ENCODE measurements around the gene WT1. TPM values are rescaled to one million over a fixed set of nuclear protein-coding genes. Genes with fewer than 3 reads are reported as not detected.

The WT1 gene
- total and polyA plus RNA-seq, 4 donors, result 0.07 to 0.92 (median 0.47) TPM

GRCh38 chr11:32414925-32415324 lies 20.4 kb downstream of the WT1 start:
- H3K4me3 ChIP-seq, result no peak overlapping the region
- H3K36me3 ChIP-seq (ENCODE audit: control insufficient read depth in 4 of 4, insufficient read depth in 4 of 4, low read length in 4 of 4), result peaks cover 0 to 2% (median 0%) of the 10 kb centered on the region in 4 donors
- WGBS, 2 donors, result 65 to 78% methylated on average over 2 of the region's 2 CpGs
- TF ChIP-seq CTCF (IDR thresholded peaks at IDR 0.05; ENCODE audit: control extremely low read depth, extremely low read depth), result no peak
- peaks cover 0 to 65% (median 5%) of the 10 kb centered on the region in 3 donors for H3K27me3 ChIP-seq (ENCODE audit: control insufficient read depth in 3 of 3, insufficient read depth in 3 of 3, low read length in 2 of 3)
- no peak for DNase-seq
- no peak for ATAC-seq (ENCODE audit: insufficient read depth, low FRiP score)
- no peaks in the 10 kb centered on the region for H3K4me1 ChIP-seq (ENCODE audit: control insufficient read depth in 5 of 5, insufficient read depth in 5 of 5, low read length in 5 of 5)
- no peak overlapping the region for H3K27ac ChIP-seq (ENCODE audit: low read depth in 1 of 2, low read length in 1 of 2)
- no peak overlapping the region for H3K9ac ChIP-seq (ENCODE audit: insufficient read depth in 1 of 2, low read length in 2 of 2)
- no peaks in the 10 kb centered on the region for H3K9me3 ChIP-seq (ENCODE audit: control insufficient read depth in 4 of 4, insufficient read depth in 3 of 4, low read length in 3 of 4)

GRCh38 chr11:32411942-32412615 lies 23.3 kb downstream of the WT1 start:
- ATAC-seq (ENCODE audit: insufficient read depth, low FRiP score), result no peak
- Histone ChIP-seq H3K4me3 (no peak overlapping the region), H3K9me3 (ENCODE audit: control insufficient read depth in 4 of 4, insufficient read depth in 3 of 4, low read length in 3 of 4) (no peaks in the 10 kb centered on the region), H3K27ac (ENCODE audit: low read depth in 1 of 2, low read length in 1 of 2) (no peak overlapping the region), H3K27me3 (ENCODE audit: control insufficient read depth in 3 of 3, insufficient read depth in 3 of 3, low read length in 2 of 3) (peaks cover 0 to 40% (median 4%) of the 10 kb centered on the region in 3 donors), H3K4me1 (ENCODE audit: control insufficient read depth in 5 of 5, insufficient read depth in 5 of 5, low read length in 5 of 5) (no peaks in the 10 kb centered on the region), H3K9ac (ENCODE audit: insufficient read depth in 1 of 2, low read length in 2 of 2) (no peak overlapping the region), H3K36me3 (ENCODE audit: control insufficient read depth in 4 of 4, insufficient read depth in 4 of 4, low read length in 4 of 4) (peaks cover 0 to 2% (median 0%) of the 10 kb centered on the region in 4 donors)
- no peak for DNase-seq
- WGBS, 2 donors, result 80 to 92% methylated on average over 12 of the region's 12 CpGs
- TF ChIP-seq CTCF (IDR thresholded peaks at IDR 0.05; ENCODE audit: control extremely low read depth, extremely low read depth), result no peak

GRCh38 chr11:32405592-32405991 lies 29.7 kb downstream of the WT1 start:
- WGBS, 2 donors, result 85 to 86% methylated on average over 4 of the region's 4 CpGs
- Histone ChIP-seq H3K27me3 (ENCODE audit: control insufficient read depth in 3 of 3, insufficient read depth in 3 of 3, low read length in 2 of 3) (peaks cover 0 to 21% (median 2%) of the 10 kb centered on the region in 3 donors), H3K4me3 (no peak overlapping the region), H3K9me3 (ENCODE audit: control insufficient read depth in 4 of 4, insufficient read depth in 3 of 4, low read length in 3 of 4) (no peaks in the 10 kb centered on the region), H3K36me3 (ENCODE audit: control insufficient read depth in 4 of 4, insufficient read depth in 4 of 4, low read length in 4 of 4) (no peaks in the 10 kb centered on the region), H3K9ac (ENCODE audit: insufficient read depth in 1 of 2, low read length in 2 of 2) (no peak overlapping the region), H3K27ac (ENCODE audit: low read depth in 1 of 2, low read length in 1 of 2) (no peak overlapping the region), H3K4me1 (ENCODE audit: control insufficient read depth in 5 of 5, insufficient read depth in 5 of 5, low read length in 5 of 5) (no peaks in the 10 kb centered on the region)
- no peak for TF ChIP-seq CTCF (IDR thresholded peaks at IDR 0.05; ENCODE audit: control extremely low read depth, extremely low read depth)
- ATAC-seq (ENCODE audit: insufficient read depth, low FRiP score), result no peak
- no peak for DNase-seq
